GM19193 (cell line): ENCODE results near the gene DIAPH3.

Source experiments
- POLR2A ChIP-seq: IDR thresholded peaks from 4 replicates; pipeline ENCODE4 v1.6.1; 2011; ENCODE audit not compliant: insufficient read depth, insufficient read length; ENCODE audit errors: extremely low read depth

DIAPH3 gene

DNA sequence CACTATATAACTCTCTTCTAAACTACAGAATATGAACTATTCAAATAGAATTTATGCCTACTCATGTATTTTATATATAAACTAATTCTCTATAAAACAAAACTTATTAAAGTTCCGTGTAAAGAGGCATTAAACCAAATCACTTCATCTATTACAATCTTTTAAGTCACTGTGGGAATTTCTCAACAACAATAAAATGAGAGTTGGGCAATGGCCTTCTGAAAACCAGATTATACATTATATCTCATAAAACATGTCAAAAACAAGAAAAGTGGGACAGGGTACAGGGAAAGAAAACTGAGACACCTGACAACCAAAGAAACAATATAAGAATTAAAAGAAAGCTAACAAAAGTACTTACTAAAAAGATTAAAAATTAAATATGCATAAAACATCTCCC, 145.2 kb downstream of the DIAPH3 start:
- TF ChIP-seq POLR2A, result no peak

DNA sequence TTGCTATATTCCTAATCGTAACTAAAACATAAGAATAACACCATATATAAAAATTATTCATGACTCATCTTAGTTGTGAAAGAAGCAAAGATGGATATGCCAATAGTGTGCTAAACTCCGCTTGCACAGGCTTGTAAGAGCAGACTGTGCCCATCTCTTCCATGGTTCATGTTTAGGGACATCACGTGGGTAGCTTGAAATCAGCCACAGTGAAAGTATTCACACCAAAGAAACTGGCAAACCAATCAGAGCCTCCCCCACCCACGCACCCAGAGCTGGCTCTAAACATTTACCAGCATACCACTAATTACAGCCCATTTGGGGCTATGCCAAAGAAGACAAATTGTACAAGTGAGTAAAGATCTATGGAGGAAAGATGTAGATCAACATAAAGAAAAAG, 147.5 kb downstream of the DIAPH3 start:
- TF ChIP-seq POLR2A, result no peak

DNA sequence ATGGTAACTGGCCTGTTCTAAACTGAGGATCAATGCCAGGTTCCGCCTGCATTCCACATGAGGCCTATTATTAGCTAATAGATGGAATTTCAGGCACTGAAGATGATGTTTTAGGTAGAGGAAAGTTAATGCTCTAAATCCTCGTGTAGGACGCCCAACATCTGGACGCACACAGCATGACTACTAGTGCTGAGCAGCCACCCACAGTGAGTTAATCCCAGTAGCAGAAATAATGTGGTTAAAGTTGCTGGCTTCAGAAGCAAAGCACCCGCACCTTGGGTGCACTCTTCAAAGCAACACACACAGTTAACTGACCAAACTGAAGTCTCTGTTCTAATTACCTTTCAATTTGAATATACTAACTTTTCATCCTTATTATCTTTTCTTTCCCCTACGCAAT, 150.6 kb downstream of the DIAPH3 start:
- no peak for TF ChIP-seq POLR2A

DNA sequence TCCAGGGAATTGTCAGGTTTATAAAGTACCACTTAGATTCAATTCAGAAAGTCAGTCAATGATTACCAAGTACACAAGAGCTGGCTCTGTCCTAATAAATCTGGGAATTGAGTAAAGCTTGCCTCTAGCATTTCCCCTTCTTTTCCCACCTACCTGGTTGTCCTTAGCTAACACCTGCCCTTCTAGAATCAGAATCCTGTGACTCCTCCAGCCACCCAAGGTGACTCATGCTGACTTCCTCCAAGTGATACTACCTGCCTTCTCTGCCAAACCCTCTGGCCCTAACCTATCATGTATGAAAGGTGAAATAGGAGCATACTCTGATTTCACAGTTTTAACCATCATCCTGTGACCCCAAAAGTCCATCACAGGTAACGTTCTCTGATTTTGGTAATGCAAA, 151.2 kb downstream of the DIAPH3 start:
- no peak for TF ChIP-seq POLR2A

DNA sequence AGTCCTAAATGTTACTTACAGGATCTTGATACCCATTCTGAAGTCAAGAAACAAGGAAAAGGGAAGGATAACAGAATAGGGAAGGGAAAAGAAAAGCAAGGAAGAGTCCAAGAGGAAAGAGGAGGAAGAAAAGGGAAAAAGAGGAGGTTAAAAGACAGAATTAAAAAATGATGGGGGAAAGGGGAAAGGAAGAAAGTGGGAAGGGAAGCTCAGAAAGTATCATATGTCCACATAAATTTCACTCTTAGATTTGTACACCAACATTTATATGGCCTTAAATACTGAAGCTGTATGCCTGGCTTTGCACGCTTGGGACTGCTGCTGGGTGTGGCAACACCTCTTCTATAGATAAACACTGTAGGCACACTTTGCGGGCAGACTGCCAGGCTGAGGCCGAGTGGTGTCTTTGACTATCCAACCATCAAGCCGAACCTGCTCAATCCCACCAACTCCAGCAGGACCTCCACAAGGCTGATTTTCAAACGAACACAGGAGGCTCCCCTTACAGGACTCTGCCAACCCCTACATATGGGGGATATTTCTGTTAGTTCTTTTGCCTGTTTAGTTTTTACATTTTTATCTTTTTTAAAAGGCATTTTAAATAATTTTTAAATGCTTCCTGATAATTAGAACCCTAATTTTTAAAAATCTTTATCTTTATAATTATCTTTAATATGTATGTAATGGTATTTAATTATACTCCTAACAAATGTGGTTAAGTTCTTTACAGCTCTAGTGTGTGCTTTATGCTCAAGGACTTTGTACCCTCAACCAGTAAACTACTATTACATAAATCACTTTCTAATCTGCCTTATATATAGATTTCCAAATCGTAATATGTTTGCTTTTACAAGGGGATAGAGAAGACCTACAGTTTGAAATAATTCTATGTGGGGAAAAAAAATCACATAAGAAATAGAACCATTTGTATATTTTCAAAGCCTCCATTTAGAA, 154.2 kb downstream of the DIAPH3 start:
- no peak for TF ChIP-seq POLR2A

DNA sequence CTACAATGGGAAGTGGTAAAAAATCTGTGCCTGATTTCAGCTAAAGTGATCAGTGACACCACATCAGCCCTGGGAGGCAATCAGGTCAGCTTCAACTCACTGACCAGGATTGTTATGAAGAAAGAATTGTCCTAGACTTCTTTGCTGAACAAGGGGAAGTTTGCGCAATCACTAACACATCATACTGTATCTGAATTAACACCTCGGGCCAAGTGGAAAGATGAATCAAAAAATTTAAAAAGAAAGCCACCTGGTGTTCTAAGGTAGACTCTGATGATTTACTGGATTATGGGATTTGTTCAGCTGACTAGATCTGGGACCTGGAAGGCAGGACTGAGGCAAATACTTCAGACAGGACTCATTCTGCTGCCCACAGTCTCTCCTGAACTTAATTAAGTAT, 161.8 kb downstream of the DIAPH3 start:
- no peak for TF ChIP-seq POLR2A

DNA sequence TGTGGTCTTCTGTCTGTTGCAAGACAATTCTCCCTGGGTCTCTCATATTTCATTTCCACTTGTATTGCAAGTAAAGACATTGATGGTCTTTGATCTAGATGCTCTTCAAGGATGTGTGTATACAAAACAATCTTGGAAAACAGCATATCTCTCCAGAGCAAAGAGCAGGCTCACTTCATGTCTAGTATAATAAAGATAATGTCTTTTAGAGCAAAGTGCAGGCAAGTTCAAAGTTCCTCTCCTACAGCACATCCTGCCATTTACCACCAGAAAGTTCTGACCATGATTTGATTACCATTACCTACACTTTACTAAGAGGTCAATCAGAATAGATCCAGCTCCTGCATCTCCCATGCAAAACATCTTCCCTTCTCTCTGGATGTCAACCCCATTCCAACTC, 162.8 kb downstream of the DIAPH3 start:
- no peak for TF ChIP-seq POLR2A

DNA sequence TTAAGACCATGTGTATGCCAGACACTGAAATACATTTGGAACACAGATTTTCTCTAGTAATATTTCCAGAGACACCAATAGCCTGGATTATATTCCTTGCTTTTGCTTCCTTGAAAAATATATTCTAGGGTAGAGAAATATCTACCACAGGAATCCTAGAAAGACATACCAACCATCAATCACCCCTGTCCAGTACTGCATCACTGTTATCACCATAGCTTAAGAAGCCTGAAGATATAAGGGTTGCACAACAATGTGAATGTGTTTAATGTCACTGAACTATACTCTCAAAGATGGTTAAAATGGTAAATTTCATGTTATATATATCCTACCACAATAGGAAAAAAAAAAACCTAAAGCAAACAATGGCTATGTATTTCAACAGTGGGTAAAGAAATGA, 163.6 kb downstream of the DIAPH3 start:
- TF ChIP-seq POLR2A, result no peak

DNA sequence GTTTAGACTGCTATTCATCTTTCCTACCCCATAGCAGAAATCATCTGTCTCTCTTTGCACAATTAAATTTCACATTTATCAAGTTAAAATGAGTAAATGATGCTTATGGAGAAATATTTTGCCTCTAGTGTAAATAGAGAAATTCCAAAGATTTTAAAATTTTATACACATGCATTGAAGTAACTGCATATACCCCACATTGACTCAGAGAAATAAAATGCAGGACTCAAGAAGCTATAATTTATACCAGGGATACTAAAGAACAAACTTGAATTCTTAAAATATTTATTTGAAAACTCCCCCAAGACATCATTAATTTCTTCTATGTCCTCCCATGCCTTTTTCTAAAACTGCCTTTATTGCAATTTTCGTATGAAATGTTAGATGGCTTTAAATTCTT, 165.8 kb downstream of the DIAPH3 start:
- TF ChIP-seq POLR2A, result no peak

DNA sequence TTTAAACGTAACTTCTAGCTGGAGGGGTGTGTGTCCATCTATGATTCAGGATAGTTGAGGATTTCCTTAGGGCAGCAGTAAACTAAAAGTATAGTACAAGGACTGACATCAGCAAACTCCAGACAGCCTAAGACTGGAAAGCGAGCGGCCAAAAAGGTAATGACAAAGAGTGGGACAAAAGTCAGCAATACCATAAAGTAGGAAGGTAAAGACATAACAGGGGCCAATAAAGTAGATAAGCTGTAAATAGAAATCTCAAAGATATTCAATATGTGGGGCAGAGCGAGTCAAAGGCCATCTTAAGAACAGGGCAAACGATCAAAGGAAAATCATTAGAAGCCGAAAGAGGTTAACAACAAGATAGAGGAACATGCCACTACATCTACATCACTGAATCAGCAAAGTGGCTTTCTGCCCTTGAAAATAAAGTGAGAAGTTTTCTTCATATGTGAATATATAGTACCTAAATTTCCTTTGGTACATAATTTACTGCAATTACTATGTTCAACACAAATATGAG, 167.2 kb downstream of the DIAPH3 start:
- TF ChIP-seq POLR2A, result no peak

DNA sequence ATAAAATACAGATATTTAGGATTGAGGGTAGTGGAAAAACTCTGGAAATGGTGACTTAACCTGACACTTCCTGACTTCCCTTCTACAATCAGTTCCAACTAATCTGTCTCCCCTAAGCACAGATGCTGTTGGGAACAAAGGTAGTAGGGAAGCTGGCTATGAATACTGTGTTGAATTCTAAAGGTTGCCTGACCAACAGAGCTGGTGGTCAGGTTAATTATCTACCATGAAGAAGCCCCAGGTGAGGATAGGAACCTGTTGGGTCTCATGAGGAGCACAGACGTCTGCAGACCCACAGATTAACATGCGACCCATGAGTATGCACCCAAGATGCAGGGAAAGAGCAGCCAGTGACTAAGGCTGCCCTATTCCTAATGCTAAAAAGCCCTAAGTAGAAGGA, 172.3 kb downstream of the DIAPH3 start:
- TF ChIP-seq POLR2A, result no peak

DNA sequence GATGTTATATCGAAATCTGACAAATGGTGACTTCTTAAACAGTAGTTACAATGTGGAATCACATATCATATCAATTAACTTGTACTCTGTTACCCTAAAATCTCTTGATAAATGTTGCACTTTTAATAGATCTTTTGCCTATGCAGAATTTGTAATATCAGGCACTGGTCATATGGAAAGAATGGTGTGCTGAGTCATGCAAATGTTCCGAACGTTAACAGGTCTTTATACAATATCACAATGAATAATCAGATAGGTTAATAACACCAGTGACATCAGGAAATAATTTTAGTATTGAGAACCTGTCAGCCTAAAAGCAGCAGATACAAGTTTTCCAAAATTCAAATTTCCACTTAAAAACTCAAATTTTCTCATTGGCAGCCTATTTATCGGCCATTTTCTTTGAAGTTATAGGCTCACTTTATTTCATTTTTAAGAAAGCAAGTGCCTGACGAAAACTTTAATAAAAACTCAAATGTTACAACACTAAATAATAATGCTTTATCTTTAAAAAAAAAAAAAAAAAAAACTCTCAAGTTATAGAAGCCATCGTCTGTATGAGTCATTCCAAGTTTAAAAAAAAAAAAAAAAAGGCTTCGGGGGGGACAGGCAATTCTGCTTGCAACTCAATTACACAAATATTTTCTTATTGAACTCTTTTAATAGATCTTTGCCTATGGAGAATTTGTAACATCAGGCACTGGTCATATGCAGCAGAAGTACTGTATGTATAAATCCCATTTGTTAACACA, 180.9 kb downstream of the DIAPH3 start:
- no peak for TF ChIP-seq POLR2A

DNA sequence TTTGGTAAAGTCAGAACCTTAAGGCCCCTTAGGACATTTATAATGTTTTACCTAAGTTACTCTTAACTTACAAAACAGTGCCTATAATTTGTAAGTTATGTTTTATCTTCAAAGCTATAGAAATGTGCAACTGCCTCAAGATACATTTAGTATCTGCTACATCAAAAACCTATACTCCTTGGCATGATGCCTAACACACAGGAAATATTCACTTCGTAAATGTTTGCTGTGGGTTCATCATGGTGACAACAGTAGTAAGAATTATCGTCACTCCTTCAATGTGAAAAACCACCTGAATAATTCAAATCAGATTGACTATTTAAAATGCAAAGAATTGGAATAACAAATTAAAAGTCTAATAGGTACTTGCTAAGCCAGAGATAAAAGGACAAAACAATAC, 184.1 kb downstream of the DIAPH3 start:
- no peak for TF ChIP-seq POLR2A

DNA sequence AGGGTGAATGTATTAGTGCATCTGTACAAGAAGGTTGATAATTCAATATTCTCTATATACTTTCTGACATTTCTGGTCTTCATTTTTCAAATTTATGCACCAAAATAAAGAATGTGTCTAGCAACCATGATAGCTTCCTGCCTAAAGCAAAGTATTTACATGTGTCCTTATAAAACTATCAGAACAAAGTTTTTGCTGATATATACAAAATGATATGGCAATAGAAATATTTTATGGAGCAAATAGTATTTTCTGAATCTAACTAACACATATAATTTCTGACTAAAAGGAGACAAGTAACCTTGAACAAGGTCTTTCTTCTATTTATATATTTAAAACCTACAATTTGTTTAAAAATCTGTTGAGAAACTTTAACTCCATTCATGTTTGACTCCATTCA, 184.9 kb downstream of the DIAPH3 start:
- no peak for TF ChIP-seq POLR2A

DNA sequence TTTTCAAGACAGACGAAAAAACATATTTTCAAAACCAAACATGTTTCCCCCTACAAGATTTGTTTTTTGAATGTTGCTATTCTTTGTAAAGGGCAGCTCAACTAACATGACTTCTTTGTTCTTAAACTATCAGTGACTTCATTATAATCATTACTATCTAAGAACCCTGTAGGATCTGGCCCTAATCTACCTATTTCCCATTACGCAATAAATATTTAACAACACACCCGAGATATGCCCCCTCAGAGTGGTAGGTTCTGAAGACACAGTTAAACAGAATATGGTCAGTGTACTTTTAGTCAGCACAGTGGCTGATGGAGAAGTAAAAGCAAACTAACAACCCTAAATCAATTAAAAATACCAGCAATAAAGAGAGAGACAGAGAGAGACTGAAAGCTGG, 186.9 kb downstream of the DIAPH3 start:
- TF ChIP-seq POLR2A, result no peak
